ENCODE data around the gene BANF2. TPM values are rescaled to one million over a fixed set of nuclear protein-coding genes. Genes with fewer than 3 reads are reported as not detected.
"Not testable (repeated sequence)": the region's sequence is repeated elsewhere in the genome, so short reads cannot be mapped to it uniquely, and the experiment has no call there.

Gene BANF2
- total RNA-seq, 2 experiments from 2014 or later = not detected

- intact Hi-C loops (cut with micrococcal nuclease) = no loop called here
- H3K36me3 Mint-ChIP-seq (ENCODE audit: low read depth) = no peaks in the 10 kb centered on the region
- H3K27ac Mint-ChIP-seq = no peak overlapping the region
- no peaks in the 10 kb centered on the region for H3K27me3 Mint-ChIP-seq (ENCODE audit: low read depth)
- H3K9me3 Mint-ChIP-seq = no peaks in the 10 kb centered on the region
- DNase-seq = no peak
- CTCF ChIA-PET = interaction anchor here (1.1 kb wide), 1 partner anchor 192 kb away, joined by 4 read pairs; no protein-coding TSS in a partner anchor
- H3K4me3 Mint-ChIP-seq = no peak overlapping the region
- H3K4me1 Mint-ChIP-seq (ENCODE audit: low read depth) = no peaks in the 10 kb centered on the region
These were observed 6.2 kb downstream of the BANF2 start for GRCh38 chr20:17705916-17706315.

- Mint-ChIP-seq H3K36me3 (ENCODE audit: low read depth) (no peaks in the 10 kb centered on the region), H3K4me3 (no peak overlapping the region), H3K9me3 (no peaks in the 10 kb centered on the region), H3K27me3 (ENCODE audit: low read depth) (no peaks in the 10 kb centered on the region), H3K27ac (no peak overlapping the region), H3K4me1 (ENCODE audit: low read depth) (no peaks in the 10 kb centered on the region)
- DNase-seq = no peak
- CTCF ChIA-PET = interaction anchor here (1.0 kb wide), 1 partner anchor 189 kb away, joined by 3 read pairs; no protein-coding TSS in a partner anchor
- intact Hi-C loops (cut with micrococcal nuclease) = no loop called here
These were observed 6.9 kb downstream of the BANF2 start for GRCh38 chr20:17706632-17707031.

GRCh38 chr20:17707951-17708350, 8.2 kb downstream of the BANF2 start:
- H3K36me3 Mint-ChIP-seq (ENCODE audit: low read depth); H3K9me3 Mint-ChIP-seq; H3K27ac Mint-ChIP-seq; H3K4me3 Mint-ChIP-seq; intact Hi-C loops (cut with micrococcal nuclease); H3K4me1 Mint-ChIP-seq (ENCODE audit: low read depth); DNase-seq; H3K27me3 Mint-ChIP-seq (ENCODE audit: low read depth): not testable (repeated sequence)
- CTCF ChIA-PET = interaction anchor here (0.7 kb wide), 1 partner anchor 242 kb away, joined by 3 read pairs; no protein-coding TSS in a partner anchor

- H3K27ac Mint-ChIP-seq = no peak overlapping the region
- CTCF ChIA-PET = interaction anchor here (0.6 to 1.0 kb wide), 2 partner anchors 10 to 15 kb away, joined by 3 read pairs; no protein-coding TSS in a partner anchor
These were observed 9.1 kb downstream of the BANF2 start for GRCh38 chr20:17708675-17709360.

GRCh38 chr20:17709361-17710293, 9.9 kb downstream of the BANF2 start:
- CTCF ChIA-PET = interaction anchor here (0.6 to 1.0 kb wide), 3 partner anchors 11 to 229 kb away, joined by 3 read pairs; no protein-coding TSS in a partner anchor
- no peak overlapping the region for H3K4me3 Mint-ChIP-seq
- intact Hi-C loops (cut with micrococcal nuclease) = no loop called here
- no peaks in the 10 kb centered on the region for H3K36me3 Mint-ChIP-seq (ENCODE audit: low read depth)
- H3K4me1 Mint-ChIP-seq (ENCODE audit: low read depth) = no peaks in the 10 kb centered on the region
- H3K9me3 Mint-ChIP-seq = no peaks in the 10 kb centered on the region
- no peaks in the 10 kb centered on the region for H3K27me3 Mint-ChIP-seq (ENCODE audit: low read depth)
- H3K27ac Mint-ChIP-seq = no peak overlapping the region
- DNase-seq = no peak

More at GRCh38 chr20:17708675-17709360, 9.1 kb downstream of the BANF2 start:
- no peaks in the 10 kb centered on the region for H3K36me3 Mint-ChIP-seq (ENCODE audit: low read depth)
- no peak overlapping the region for H3K4me3 Mint-ChIP-seq
- no peak for DNase-seq
- no peaks in the 10 kb centered on the region for H3K9me3 Mint-ChIP-seq
- intact Hi-C loops (cut with micrococcal nuclease) = no loop called here
- H3K27me3 Mint-ChIP-seq (ENCODE audit: low read depth) = no peaks in the 10 kb centered on the region
- H3K4me1 Mint-ChIP-seq (ENCODE audit: low read depth) = no peaks in the 10 kb centered on the region

- Mint-ChIP-seq H3K9me3 (no peaks in the 10 kb centered on the region), H3K4me3 (no peak overlapping the region), H3K27ac (no peak overlapping the region), H3K4me1 (ENCODE audit: low read depth) (no peaks in the 10 kb centered on the region), H3K36me3 (ENCODE audit: low read depth) (no peaks in the 10 kb centered on the region), H3K27me3 (ENCODE audit: low read depth) (no peaks in the 10 kb centered on the region)
- DNase-seq = no peak
- CTCF ChIA-PET = no interaction called here
- intact Hi-C loops (cut with micrococcal nuclease) = no loop called here
These were observed 10.9 kb downstream of the BANF2 start for GRCh38 chr20:17710379-17711266.

GRCh38 chr20:17711267-17711627, 11.5 kb downstream of the BANF2 start:
- intact Hi-C loops (cut with micrococcal nuclease) = no loop called here
- H3K27ac Mint-ChIP-seq = no peak overlapping the region

GRCh38 chr20:17712201-17712600, 12.4 kb downstream of the BANF2 start:
- H3K27me3 Mint-ChIP-seq (ENCODE audit: low read depth) = no peaks in the 10 kb centered on the region
- no peaks in the 10 kb centered on the region for H3K9me3 Mint-ChIP-seq
- CTCF ChIA-PET = interaction anchor here (1.1 kb wide), 1 partner anchor 208 kb away, joined by 3 read pairs; no protein-coding TSS in a partner anchor
- no peaks in the 10 kb centered on the region for H3K36me3 Mint-ChIP-seq (ENCODE audit: low read depth)
- intact Hi-C loops (cut with micrococcal nuclease) = no loop called here
- DNase-seq = no peak
- H3K27ac Mint-ChIP-seq = no peak overlapping the region
- H3K4me3 Mint-ChIP-seq = no peak overlapping the region
- no peaks in the 10 kb centered on the region for H3K4me1 Mint-ChIP-seq (ENCODE audit: low read depth)

More at GRCh38 chr20:17711267-17711627, 11.5 kb downstream of the BANF2 start:
- H3K9me3 Mint-ChIP-seq = no peaks in the 10 kb centered on the region
- CTCF ChIA-PET = no interaction called here
- no peak overlapping the region for H3K4me3 Mint-ChIP-seq
- H3K4me1 Mint-ChIP-seq (ENCODE audit: low read depth) = no peaks in the 10 kb centered on the region
- DNase-seq = no peak
- no peaks in the 10 kb centered on the region for H3K27me3 Mint-ChIP-seq (ENCODE audit: low read depth)
- H3K36me3 Mint-ChIP-seq (ENCODE audit: low read depth) = no peaks in the 10 kb centered on the region

- Mint-ChIP-seq H3K9me3 (no peaks in the 10 kb centered on the region), H3K27ac (no peak overlapping the region), H3K27me3 (ENCODE audit: low read depth) (no peaks in the 10 kb centered on the region), H3K4me1 (ENCODE audit: low read depth) (no peaks in the 10 kb centered on the region), H3K4me3 (no peak overlapping the region), H3K36me3 (ENCODE audit: low read depth) (no peaks in the 10 kb centered on the region)
- intact Hi-C loops (cut with micrococcal nuclease) = no loop called here
- CTCF ChIA-PET = interaction anchor here (1.1 kb wide), 1 partner anchor 209 kb away, joined by 3 read pairs; no protein-coding TSS in a partner anchor
- no peak for DNase-seq
These were observed 12.9 kb downstream of the BANF2 start for GRCh38 chr20:17712708-17713107.

GRCh38 chr20:17714597-17714996, 14.8 kb downstream of the BANF2 start:
- Mint-ChIP-seq H3K9me3 (no peaks in the 10 kb centered on the region), H3K27ac (no peak overlapping the region), H3K4me3 (no peak overlapping the region), H3K27me3 (ENCODE audit: low read depth) (no peaks in the 10 kb centered on the region), H3K36me3 (ENCODE audit: low read depth) (no peaks in the 10 kb centered on the region), H3K4me1 (ENCODE audit: low read depth) (no peaks in the 10 kb centered on the region)
- intact Hi-C loops (cut with micrococcal nuclease) = no loop called here
- CTCF ChIA-PET = interaction anchor here (0.7 to 0.8 kb wide), 3 partner anchors 32 to 36 kb away, joined by 3 read pairs; partner anchors contain the start of gene RRBP1
- no peak for DNase-seq

GRCh38 chr20:17715075-17715474, 15.3 kb downstream of the BANF2 start:
- Mint-ChIP-seq H3K4me3 (no peak overlapping the region), H3K27me3 (ENCODE audit: low read depth) (no peaks in the 10 kb centered on the region), H3K4me1 (ENCODE audit: low read depth) (no peaks in the 10 kb centered on the region), H3K27ac (no peak overlapping the region), H3K9me3 (no peaks in the 10 kb centered on the region), H3K36me3 (ENCODE audit: low read depth) (no peaks in the 10 kb centered on the region)
- DNase-seq = no peak
- CTCF ChIA-PET = interaction anchor here (0.8 kb wide), 2 partner anchors 33 to 35 kb away, joined by 3 read pairs; partner anchors contain the start of gene RRBP1
- intact Hi-C loops (cut with micrococcal nuclease) = no loop called here

- Mint-ChIP-seq H3K9me3 (no peaks in the 10 kb centered on the region), H3K4me3 (no peak overlapping the region), H3K27ac (no peak overlapping the region), H3K36me3 (ENCODE audit: low read depth) (no peaks in the 10 kb centered on the region), H3K4me1 (ENCODE audit: low read depth) (no peaks in the 10 kb centered on the region), H3K27me3 (ENCODE audit: low read depth) (no peaks in the 10 kb centered on the region)
- intact Hi-C loops (cut with micrococcal nuclease) = no loop called here
- CTCF ChIA-PET = no interaction called here
- DNase-seq = no peak
These were observed 16.6 kb downstream of the BANF2 start for GRCh38 chr20:17716331-17716730.

All from activated naive CD4-positive, alpha-beta T cell treated with anti-CD3 and anti-CD28 coated beads for 36 hours (primary cell).